Tibial nerve (tissue), 4 donors: Measurements from ENCODE around the gene GHR.

Experiments
- EP300 ChIP-seq, 2 donors: sonication (generic); formaldehyde crosslinking; IDR thresholded peaks; one replicate each; pipeline ENCODE4 v1.6.1; 2017; ENCODE audit warnings: antibody characterized with exemption in 2 of 2, mild to moderate bottlenecking in 1 of 2
- POLR2A ChIP-seq, 2 donors: fragments of 450-650 bp; IDR thresholded peaks; one replicate each; pipeline ENCODE4 v1.6.1; 2017; ENCODE audit warnings: antibody characterized with exemption in 2 of 2, mild to moderate bottlenecking in 2 of 2, moderate library complexity in 2 of 2
- TF ChIP-seq, protein P1 (sequence below), 5 experiments: fragments of 200-600 bp in 3 of 5; fragments of 450-650 bp in 2 of 5; sonication (generic) in 3 of 5; IDR thresholded peaks; one replicate each; pipeline ENCODE4 v1.5.1; 2016 to 2019; ENCODE audit warnings: antibody characterized with exemption in 5 of 5, mild to moderate bottlenecking in 3 of 5, moderate library complexity in 2 of 5

DNA sequence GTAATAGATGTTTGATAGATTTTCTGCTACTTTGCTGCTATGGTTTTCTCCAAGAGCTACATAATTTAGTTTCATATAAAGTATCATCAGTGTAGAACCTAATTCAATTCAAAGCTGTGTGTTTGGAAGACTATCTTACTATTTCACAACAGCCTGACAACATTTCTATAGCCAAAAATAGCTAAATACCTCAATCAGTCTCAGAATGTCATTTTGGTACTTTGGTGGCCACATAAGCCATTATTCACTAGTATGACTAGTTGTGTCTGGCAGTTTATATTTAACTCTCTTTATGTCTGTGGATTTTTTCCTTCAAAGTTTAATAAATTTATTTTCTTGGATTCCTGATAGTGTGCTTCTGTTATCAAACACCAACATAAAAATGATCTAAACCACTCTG lies 298.2 kb downstream of the GHR start:
- TF ChIP-seq, protein P1, sequence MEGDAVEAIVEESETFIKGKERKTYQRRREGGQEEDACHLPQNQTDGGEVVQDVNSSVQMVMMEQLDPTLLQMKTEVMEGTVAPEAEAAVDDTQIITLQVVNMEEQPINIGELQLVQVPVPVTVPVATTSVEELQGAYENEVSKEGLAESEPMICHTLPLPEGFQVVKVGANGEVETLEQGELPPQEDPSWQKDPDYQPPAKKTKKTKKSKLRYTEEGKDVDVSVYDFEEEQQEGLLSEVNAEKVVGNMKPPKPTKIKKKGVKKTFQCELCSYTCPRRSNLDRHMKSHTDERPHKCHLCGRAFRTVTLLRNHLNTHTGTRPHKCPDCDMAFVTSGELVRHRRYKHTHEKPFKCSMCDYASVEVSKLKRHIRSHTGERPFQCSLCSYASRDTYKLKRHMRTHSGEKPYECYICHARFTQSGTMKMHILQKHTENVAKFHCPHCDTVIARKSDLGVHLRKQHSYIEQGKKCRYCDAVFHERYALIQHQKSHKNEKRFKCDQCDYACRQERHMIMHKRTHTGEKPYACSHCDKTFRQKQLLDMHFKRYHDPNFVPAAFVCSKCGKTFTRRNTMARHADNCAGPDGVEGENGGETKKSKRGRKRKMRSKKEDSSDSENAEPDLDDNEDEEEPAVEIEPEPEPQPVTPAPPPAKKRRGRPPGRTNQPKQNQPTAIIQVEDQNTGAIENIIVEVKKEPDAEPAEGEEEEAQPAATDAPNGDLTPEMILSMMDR (IDR thresholded peaks at IDR 0.05), result no peak
- no peak for TF ChIP-seq EP300 (IDR thresholded peaks at IDR 0.05)
- TF ChIP-seq POLR2A (IDR thresholded peaks at IDR 0.05), result no peak
